Measurements from ENCODE around the gene FAM228B.

DNA sequence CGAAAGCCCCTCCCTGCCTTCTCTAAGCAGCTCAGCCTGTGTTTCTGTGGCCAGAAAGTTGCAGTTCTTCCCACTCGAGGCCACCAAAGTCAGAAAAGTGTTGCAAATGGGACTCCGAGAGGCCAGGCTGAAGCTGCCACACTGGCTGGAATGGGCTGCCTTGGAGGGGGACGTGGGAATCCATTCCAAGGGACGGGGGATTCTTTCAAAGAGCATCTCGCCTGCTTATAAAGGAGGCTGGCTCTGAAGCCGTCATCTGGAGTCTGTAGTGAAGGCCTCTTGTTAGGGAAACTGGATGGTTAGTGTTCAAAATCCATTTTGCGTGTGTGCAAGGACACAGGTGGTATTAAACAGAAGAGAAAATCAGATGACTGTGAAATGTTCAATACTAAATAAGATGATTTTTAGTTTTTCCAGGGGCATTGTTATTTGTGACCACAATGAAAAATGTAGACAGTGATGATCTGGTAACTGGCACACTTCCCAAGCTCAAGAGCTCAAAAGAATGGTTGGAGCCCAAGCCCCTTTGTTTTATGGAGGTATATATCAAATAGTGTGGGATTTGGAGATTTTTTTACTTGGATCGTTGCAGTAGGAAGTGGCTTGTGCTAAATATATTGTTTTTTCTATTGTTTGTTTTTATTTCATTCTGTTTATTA, 782 bp downstream of the FAM228B start:
- TF ChIP-seq, protein P1, sequence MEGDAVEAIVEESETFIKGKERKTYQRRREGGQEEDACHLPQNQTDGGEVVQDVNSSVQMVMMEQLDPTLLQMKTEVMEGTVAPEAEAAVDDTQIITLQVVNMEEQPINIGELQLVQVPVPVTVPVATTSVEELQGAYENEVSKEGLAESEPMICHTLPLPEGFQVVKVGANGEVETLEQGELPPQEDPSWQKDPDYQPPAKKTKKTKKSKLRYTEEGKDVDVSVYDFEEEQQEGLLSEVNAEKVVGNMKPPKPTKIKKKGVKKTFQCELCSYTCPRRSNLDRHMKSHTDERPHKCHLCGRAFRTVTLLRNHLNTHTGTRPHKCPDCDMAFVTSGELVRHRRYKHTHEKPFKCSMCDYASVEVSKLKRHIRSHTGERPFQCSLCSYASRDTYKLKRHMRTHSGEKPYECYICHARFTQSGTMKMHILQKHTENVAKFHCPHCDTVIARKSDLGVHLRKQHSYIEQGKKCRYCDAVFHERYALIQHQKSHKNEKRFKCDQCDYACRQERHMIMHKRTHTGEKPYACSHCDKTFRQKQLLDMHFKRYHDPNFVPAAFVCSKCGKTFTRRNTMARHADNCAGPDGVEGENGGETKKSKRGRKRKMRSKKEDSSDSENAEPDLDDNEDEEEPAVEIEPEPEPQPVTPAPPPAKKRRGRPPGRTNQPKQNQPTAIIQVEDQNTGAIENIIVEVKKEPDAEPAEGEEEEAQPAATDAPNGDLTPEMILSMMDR (IDR thresholded peaks at IDR 0.05 in 2 of 3, conservative IDR thresholded peaks at IDR 0.05 in 1 of 3; ENCODE audit: insufficient read depth in 2 of 3, low read depth in 1 of 3, low read length in 3 of 3) = no peak
- TF ChIP-seq, protein P2, sequence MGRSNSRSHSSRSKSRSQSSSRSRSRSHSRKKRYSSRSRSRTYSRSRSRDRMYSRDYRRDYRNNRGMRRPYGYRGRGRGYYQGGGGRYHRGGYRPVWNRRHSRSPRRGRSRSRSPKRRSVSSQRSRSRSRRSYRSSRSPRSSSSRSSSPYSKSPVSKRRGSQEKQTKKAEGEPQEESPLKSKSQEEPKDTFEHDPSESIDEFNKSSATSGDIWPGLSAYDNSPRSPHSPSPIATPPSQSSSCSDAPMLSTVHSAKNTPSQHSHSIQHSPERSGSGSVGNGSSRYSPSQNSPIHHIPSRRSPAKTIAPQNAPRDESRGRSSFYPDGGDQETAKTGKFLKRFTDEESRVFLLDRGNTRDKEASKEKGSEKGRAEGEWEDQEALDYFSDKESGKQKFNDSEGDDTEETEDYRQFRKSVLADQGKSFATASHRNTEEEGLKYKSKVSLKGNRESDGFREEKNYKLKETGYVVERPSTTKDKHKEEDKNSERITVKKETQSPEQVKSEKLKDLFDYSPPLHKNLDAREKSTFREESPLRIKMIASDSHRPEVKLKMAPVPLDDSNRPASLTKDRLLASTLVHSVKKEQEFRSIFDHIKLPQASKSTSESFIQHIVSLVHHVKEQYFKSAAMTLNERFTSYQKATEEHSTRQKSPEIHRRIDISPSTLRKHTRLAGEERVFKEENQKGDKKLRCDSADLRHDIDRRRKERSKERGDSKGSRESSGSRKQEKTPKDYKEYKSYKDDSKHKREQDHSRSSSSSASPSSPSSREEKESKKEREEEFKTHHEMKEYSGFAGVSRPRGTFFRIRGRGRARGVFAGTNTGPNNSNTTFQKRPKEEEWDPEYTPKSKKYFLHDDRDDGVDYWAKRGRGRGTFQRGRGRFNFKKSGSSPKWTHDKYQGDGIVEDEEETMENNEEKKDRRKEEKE (IDR thresholded peaks at IDR 0.05; ENCODE audit: borderline replicate concordance in 1 of 2, control insufficient read depth in 1 of 2, low read depth in 2 of 2, low read length in 1 of 2) = no peak
- TF ChIP-seq CBFB (CRISPR knock-in tag; IDR thresholded peaks at IDR 0.05) (no peak), SMARCC2 (IDR thresholded peaks at IDR 0.05; ENCODE audit: low read depth) (no peak), PHF8 (IDR thresholded peaks at IDR 0.05; ENCODE audit: borderline replicate concordance, low read length) (no peak)
- TF ChIP-seq, protein P3, sequence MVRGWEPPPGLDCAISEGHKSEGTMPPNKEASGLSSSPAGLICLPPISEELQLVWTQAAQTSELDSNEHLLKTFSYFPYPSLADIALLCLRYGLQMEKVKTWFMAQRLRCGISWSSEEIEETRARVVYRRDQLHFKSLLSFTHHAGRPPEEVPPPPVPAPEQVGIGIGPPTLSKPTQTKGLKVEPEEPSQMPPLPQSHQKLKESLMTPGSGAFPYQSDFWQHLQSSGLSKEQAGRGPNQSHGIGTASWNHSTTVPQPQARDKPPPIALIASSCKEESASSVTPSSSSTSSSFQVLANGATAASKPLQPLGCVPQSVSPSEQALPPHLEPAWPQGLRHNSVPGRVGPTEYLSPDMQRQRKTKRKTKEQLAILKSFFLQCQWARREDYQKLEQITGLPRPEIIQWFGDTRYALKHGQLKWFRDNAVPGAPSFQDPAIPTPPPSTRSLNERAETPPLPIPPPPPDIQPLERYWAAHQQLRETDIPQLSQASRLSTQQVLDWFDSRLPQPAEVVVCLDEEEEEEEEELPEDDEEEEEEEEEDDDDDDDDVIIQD (CRISPR knock-in tag; IDR thresholded peaks at IDR 0.05) = no peak
- TF ChIP-seq, protein P4, sequence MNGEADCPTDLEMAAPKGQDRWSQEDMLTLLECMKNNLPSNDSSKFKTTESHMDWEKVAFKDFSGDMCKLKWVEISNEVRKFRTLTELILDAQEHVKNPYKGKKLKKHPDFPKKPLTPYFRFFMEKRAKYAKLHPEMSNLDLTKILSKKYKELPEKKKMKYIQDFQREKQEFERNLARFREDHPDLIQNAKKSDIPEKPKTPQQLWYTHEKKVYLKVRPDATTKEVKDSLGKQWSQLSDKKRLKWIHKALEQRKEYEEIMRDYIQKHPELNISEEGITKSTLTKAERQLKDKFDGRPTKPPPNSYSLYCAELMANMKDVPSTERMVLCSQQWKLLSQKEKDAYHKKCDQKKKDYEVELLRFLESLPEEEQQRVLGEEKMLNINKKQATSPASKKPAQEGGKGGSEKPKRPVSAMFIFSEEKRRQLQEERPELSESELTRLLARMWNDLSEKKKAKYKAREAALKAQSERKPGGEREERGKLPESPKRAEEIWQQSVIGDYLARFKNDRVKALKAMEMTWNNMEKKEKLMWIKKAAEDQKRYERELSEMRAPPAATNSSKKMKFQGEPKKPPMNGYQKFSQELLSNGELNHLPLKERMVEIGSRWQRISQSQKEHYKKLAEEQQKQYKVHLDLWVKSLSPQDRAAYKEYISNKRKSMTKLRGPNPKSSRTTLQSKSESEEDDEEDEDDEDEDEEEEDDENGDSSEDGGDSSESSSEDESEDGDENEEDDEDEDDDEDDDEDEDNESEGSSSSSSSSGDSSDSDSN (IDR thresholded peaks at IDR 0.05; ENCODE audit: borderline replicate concordance in 1 of 2, low read depth in 2 of 2, low read length in 2 of 2) = no peak; a peak in 1 of 4 replicates
